SK-N-MC (cell line): ENCODE data around the gene CYP4V2.
"Not testable (repeated sequence)": the region's sequence is repeated elsewhere in the genome, so short reads cannot be mapped to it uniquely, and the experiment has no call there.

Source experiments
- DNase-seq: peaks from one replicate; pipeline ENCODE4 v3.0.0-alpha.2; 2011; ENCODE audit warnings: low read depth, low spot score
- H3K27ac ChIP-seq: fragments of 200-600 bp; sonication (generic); 2 replicates; pipeline ENCODE4 v1.5.1; 2016; ENCODE audit warnings: mixed run types
- H3K36me3 ChIP-seq: fragments of 200-600 bp; sonication (generic); 2 replicates; pipeline ENCODE4 v1.6.1; 2017; ENCODE audit warnings: antibody characterized with exemption, low read length, mixed read lengths; ENCODE audit not compliant: insufficient read depth
- H3K4me3 ChIP-seq: fragments of 200-600 bp; sonication (generic); 2 replicates; pipeline ENCODE4 v1.5.1; 2016
- H3K9ac ChIP-seq: fragments of 200-600 bp; sonication (generic); 2 replicates; pipeline ENCODE4 v1.8.0; 2017; ENCODE audit warnings: mixed run types, mixed read lengths; ENCODE audit not compliant: insufficient read length
- H3K9me3 ChIP-seq: fragments of 200-600 bp; sonication (generic); 2 replicates; pipeline ENCODE4 v1.6.1; 2017; ENCODE audit warnings: low read depth, mild to moderate bottlenecking, antibody characterized with exemption, low read length, moderate library complexity, mixed read lengths
- EZH2 ChIP-seq: fragments of 200-600 bp; sonication (generic); IDR thresholded peaks from one replicate; pipeline ENCODE4 v1.6.1; 2017; ENCODE audit warnings: antibody characterized with exemption
- FOXP2 ChIP-seq: optimal IDR thresholded peaks from 2 replicates; pipeline ENCODE3; 2011; ENCODE audit warnings: mild to moderate bottlenecking, moderate library complexity; ENCODE audit not compliant: insufficient read depth; ENCODE audit errors: extremely low read length, control extremely low read depth
- POLR2AphosphoS5 ChIP-seq: IDR thresholded peaks from 2 replicates; pipeline ENCODE4 v1.6.1; 2012; ENCODE audit warnings: mild to moderate bottlenecking, low read depth, low read length, borderline replicate concordance

The CYP4V2 gene

GRCh38 chr4:186228514-186228894, 37.1 kb downstream of the CYP4V2 start:
- Histone ChIP-seq H3K36me3 (no peaks in the 10 kb centered on the region), H3K9ac (no peak overlapping the region), H3K27ac (no peak overlapping the region), H3K4me3 (no peak overlapping the region), H3K9me3 (no peaks in the 10 kb centered on the region)
- DNase-seq, result no peak
- no peak for TF ChIP-seq EZH2
- TF ChIP-seq POLR2AphosphoS5, result no peak

DNA sequence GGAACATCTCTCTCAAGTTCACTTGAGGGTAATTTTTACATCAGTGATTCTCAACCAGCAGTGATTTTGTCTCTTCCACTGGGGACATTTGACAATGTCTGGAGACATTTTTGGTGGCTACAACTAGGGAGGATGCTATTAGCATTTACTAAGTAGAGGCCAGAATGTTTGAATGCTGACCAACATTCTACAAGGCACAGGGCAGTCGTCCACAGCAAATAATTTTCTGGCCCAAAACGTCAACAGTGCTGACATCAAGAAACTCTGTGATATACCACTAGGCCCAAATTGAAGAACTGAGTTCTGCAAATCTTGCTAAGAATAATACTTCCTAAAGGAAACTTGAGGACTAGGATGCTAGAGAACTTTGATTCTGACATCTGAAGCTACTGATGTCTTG, 43.0 kb downstream of the CYP4V2 start:
- DNase-seq, result no peak
- H3K4me3 ChIP-seq, result no peak overlapping the region
- H3K9ac ChIP-seq, result no peak overlapping the region
- H3K27ac ChIP-seq, result no peak overlapping the region
- no peak for TF ChIP-seq FOXP2
- no peak for TF ChIP-seq EZH2
- TF ChIP-seq POLR2AphosphoS5, result no peak
- no peaks in the 10 kb centered on the region for H3K36me3 ChIP-seq
- H3K9me3 ChIP-seq, result no peaks in the 10 kb centered on the region

DNA sequence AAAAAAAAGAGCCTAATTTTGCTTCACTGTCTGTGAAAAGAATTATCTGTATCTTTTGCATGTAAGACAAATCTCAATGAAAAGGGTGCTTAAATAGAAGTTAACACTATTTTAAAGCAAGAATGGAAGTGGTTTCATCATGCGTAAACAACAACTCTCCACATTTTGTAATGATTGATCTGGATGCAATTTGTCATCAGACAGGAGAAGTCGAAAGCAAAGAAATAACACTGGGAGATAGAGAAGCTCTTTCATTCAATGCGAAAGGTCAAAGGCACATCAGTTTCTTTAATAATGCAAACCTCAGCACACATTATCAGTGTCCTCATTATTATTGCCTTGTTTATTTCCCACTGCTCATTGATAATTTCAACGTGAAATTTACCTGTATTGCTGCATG, 44.8 kb downstream of the CYP4V2 start:
- no peak overlapping the region for H3K4me3 ChIP-seq
- H3K36me3 ChIP-seq, result no peaks in the 10 kb centered on the region
- H3K9me3 ChIP-seq, result no peaks in the 10 kb centered on the region
- DNase-seq, result no peak
- H3K9ac ChIP-seq, result no peak overlapping the region
- no peak overlapping the region for H3K27ac ChIP-seq
- TF ChIP-seq EZH2, result no peak
- TF ChIP-seq POLR2AphosphoS5, result no peak
- no peak for TF ChIP-seq FOXP2

- H3K36me3 ChIP-seq, result no peaks in the 10 kb centered on the region
- no peak overlapping the region for H3K9ac ChIP-seq
- no peaks in the 10 kb centered on the region for H3K9me3 ChIP-seq
- no peak for TF ChIP-seq FOXP2
- no peak for TF ChIP-seq POLR2AphosphoS5
- TF ChIP-seq EZH2, result no peak
- H3K27ac ChIP-seq, result no peak overlapping the region
- no peak overlapping the region for H3K4me3 ChIP-seq
- no peak for DNase-seq
Measured at GRCh38 chr4:186240452-186240847, 49.1 kb downstream of the CYP4V2 start.

GRCh38 chr4:186240848-186241491, 49.6 kb downstream of the CYP4V2 start:
- no peak for DNase-seq
- Histone ChIP-seq H3K9ac (no peak overlapping the region), H3K4me3 (no peak overlapping the region), H3K27ac (no peak overlapping the region), H3K9me3 (no peaks in the 10 kb centered on the region), H3K36me3 (no peaks in the 10 kb centered on the region)
- no peak for TF ChIP-seq POLR2AphosphoS5
- TF ChIP-seq EZH2, result no peak
- TF ChIP-seq FOXP2, result no peak

GRCh38 chr4:186241616-186242015, 50.2 kb downstream of the CYP4V2 start:
- Histone ChIP-seq H3K36me3 (no peaks in the 10 kb centered on the region), H3K9me3 (no peaks in the 10 kb centered on the region), H3K4me3 (no peak overlapping the region), H3K9ac (no peak overlapping the region), H3K27ac (no peak overlapping the region)
- no peak for DNase-seq
- TF ChIP-seq FOXP2 (no peak), EZH2 (no peak), POLR2AphosphoS5 (no peak)

- not testable (repeated sequence) for H3K27ac ChIP-seq, H3K9ac ChIP-seq, H3K9me3 ChIP-seq, H3K4me3 ChIP-seq, DNase-seq, H3K36me3 ChIP-seq
Measured at GRCh38 chr4:186242031-186242430, 50.7 kb downstream of the CYP4V2 start.

DNA sequence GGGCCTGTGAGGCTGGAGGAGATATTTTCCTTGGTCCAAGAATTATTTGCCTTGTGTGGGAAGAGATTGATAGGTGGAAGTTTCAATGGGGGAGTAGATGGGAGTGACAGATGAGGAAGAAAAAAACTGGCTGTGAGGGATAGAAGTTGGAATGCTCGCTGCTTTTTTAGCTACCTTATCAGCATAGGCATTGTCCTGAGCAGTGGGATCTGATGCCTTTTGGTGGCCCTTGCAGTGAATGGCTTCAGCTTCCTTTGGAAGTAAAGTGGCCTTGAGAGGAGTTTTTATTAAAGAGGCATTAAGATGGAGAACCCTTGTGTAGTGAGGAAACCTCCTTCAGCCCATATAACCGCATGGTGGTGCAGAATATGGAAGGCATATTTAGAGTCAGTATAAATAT, 52.0 kb downstream of the CYP4V2 start:
- H3K36me3 ChIP-seq, result no peaks in the 10 kb centered on the region
- H3K27ac ChIP-seq, result no peak overlapping the region
- TF ChIP-seq FOXP2, result no peak
- no peak overlapping the region for H3K9ac ChIP-seq
- no peak overlapping the region for H3K4me3 ChIP-seq
- H3K9me3 ChIP-seq, result no peaks in the 10 kb centered on the region
- no peak for DNase-seq

- Histone ChIP-seq H3K4me3 (no peak overlapping the region), H3K9me3 (no peaks in the 10 kb centered on the region), H3K36me3 (no peaks in the 10 kb centered on the region), H3K27ac (no peak overlapping the region), H3K9ac (no peak overlapping the region)
- DNase-seq, result no peak
- TF ChIP-seq FOXP2, result no peak
- TF ChIP-seq EZH2, result no peak
- TF ChIP-seq POLR2AphosphoS5, result no peak
Measured at GRCh38 chr4:186244835-186245234, 53.5 kb downstream of the CYP4V2 start.

DNA sequence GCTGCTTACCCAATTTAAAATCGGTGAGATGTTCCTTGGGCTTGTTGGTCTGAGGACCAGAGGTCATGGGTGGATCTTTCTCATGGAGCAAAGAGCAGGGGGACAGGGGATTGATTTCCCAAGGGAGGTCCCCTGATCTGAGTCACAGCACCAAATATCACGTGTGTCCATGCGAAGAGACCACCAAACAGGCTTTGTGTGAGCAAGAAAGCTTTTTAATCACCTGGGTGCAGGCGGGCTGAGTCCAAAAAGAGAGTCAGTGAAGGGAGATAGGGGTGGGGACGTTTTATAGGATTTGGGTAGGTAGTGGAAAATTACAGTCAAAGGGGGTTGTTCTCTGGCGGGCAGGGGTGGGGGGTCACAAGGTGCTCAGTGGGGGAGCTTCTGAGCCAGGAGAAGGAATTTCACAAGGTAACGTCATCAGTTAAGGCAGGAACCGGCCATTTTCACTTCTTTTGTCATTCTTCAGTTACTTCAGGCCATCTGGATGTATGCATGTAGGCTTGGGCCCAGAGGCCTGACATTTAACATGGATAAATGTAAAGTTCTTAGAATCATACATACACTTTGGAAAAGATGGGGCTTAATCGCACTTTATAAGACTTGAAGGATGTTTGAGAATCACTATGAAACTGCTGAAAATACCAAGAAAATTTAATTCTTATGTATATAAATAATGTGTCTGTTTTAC, 55.8 kb downstream of the CYP4V2 start:
- not testable (repeated sequence) for DNase-seq, H3K27ac ChIP-seq, H3K9ac ChIP-seq, H3K4me3 ChIP-seq, H3K9me3 ChIP-seq, H3K36me3 ChIP-seq
